ENCODE results near the gene PACSIN2.

The PACSIN2 gene

GRCh38 chr22:42951093-42951710 lies 63.7 kb downstream of the PACSIN2 start:
- H3K27ac ChIP-seq (ENCODE audit: low read length) = no peak overlapping the region
- H3K27me3 ChIP-seq (ENCODE audit: low read depth, low read length) = no peaks in the 10 kb centered on the region
- peaks cover 0 to 4% of the 10 kb centered on the region in 2 donors for H3K36me3 ChIP-seq (ENCODE audit: control insufficient read depth in 1 of 2, insufficient read depth in 2 of 2, low read length in 2 of 2)
- no peaks in the 10 kb centered on the region for H3K9me3 ChIP-seq (ENCODE audit: control insufficient read depth in 1 of 2, low read length in 2 of 2)
- H3K4me1 ChIP-seq (ENCODE audit: control insufficient read depth in 1 of 2, insufficient read depth in 2 of 2, low read length in 2 of 2) = peaks cover 4 to 46% of the 10 kb centered on the region in 2 donors
- H3K4me3 ChIP-seq (ENCODE audit: low read depth in 1 of 2, low read length in 2 of 2) = no peak overlapping the region

- Histone ChIP-seq H3K27me3 (ENCODE audit: low read depth, low read length) (no peaks in the 10 kb centered on the region), H3K4me3 (ENCODE audit: low read depth in 1 of 2, low read length in 2 of 2) (no peak overlapping the region), H3K36me3 (ENCODE audit: control insufficient read depth in 1 of 2, insufficient read depth in 2 of 2, low read length in 2 of 2) (peaks cover 0 to 4% of the 10 kb centered on the region in 2 donors), H3K4me1 (ENCODE audit: control insufficient read depth in 1 of 2, insufficient read depth in 2 of 2, low read length in 2 of 2) (peaks cover 9 to 55% of the 10 kb centered on the region in 2 donors), H3K9me3 (ENCODE audit: control insufficient read depth in 1 of 2, low read length in 2 of 2) (no peaks in the 10 kb centered on the region), H3K27ac (ENCODE audit: low read length) (no peak overlapping the region)
Measured at GRCh38 chr22:42950281-42950680, 64.7 kb downstream of the PACSIN2 start.

- no peak overlapping the region for H3K4me3 ChIP-seq (ENCODE audit: low read depth in 1 of 2, low read length in 2 of 2)
- no peaks in the 10 kb centered on the region for H3K9me3 ChIP-seq (ENCODE audit: control insufficient read depth in 1 of 2, low read length in 2 of 2)
- peaks cover 0 to 4% of the 10 kb centered on the region in 2 donors for H3K36me3 ChIP-seq (ENCODE audit: control insufficient read depth in 1 of 2, insufficient read depth in 2 of 2, low read length in 2 of 2)
- no peak overlapping the region for H3K27ac ChIP-seq (ENCODE audit: low read length)
- H3K27me3 ChIP-seq (ENCODE audit: low read depth, low read length) = no peaks in the 10 kb centered on the region
- H3K4me1 ChIP-seq (ENCODE audit: control insufficient read depth in 1 of 2, insufficient read depth in 2 of 2, low read length in 2 of 2) = peaks cover 9 to 57% of the 10 kb centered on the region in 2 donors
Measured at GRCh38 chr22:42949159-42949558, 65.8 kb downstream of the PACSIN2 start.

GRCh38 chr22:42948294-42948693 lies 66.7 kb downstream of the PACSIN2 start:
- Histone ChIP-seq H3K4me3 (ENCODE audit: low read depth in 1 of 2, low read length in 2 of 2) (no peak overlapping the region), H3K27ac (ENCODE audit: low read length) (no peak overlapping the region), H3K9me3 (ENCODE audit: control insufficient read depth in 1 of 2, low read length in 2 of 2) (no peaks in the 10 kb centered on the region), H3K27me3 (ENCODE audit: low read depth, low read length) (no peaks in the 10 kb centered on the region), H3K4me1 (ENCODE audit: control insufficient read depth in 1 of 2, insufficient read depth in 2 of 2, low read length in 2 of 2) (peaks cover 9 to 62% of the 10 kb centered on the region in 2 donors), H3K36me3 (ENCODE audit: control insufficient read depth in 1 of 2, insufficient read depth in 2 of 2, low read length in 2 of 2) (peaks cover 0 to 4% of the 10 kb centered on the region in 2 donors)

GRCh38 chr22:42947211-42947990 lies 67.5 kb downstream of the PACSIN2 start:
- Histone ChIP-seq H3K36me3 (ENCODE audit: control insufficient read depth in 1 of 2, insufficient read depth in 2 of 2, low read length in 2 of 2) (peaks cover 0 to 4% of the 10 kb centered on the region in 2 donors), H3K4me1 (ENCODE audit: control insufficient read depth in 1 of 2, insufficient read depth in 2 of 2, low read length in 2 of 2) (peaks cover 9 to 62% of the 10 kb centered on the region in 2 donors), H3K27ac (ENCODE audit: low read length) (no peak overlapping the region), H3K4me3 (ENCODE audit: low read depth in 1 of 2, low read length in 2 of 2) (no peak overlapping the region), H3K27me3 (ENCODE audit: low read depth, low read length) (no peaks in the 10 kb centered on the region), H3K9me3 (ENCODE audit: control insufficient read depth in 1 of 2, low read length in 2 of 2) (no peaks in the 10 kb centered on the region)

GRCh38 chr22:42946546-42947198 lies 68.3 kb downstream of the PACSIN2 start:
- no peak overlapping the region for H3K27ac ChIP-seq (ENCODE audit: low read length)
- peaks cover 9 to 59% of the 10 kb centered on the region in 2 donors for H3K4me1 ChIP-seq (ENCODE audit: control insufficient read depth in 1 of 2, insufficient read depth in 2 of 2, low read length in 2 of 2)
- H3K4me3 ChIP-seq (ENCODE audit: low read depth in 1 of 2, low read length in 2 of 2) = no peak overlapping the region

GRCh38 chr22:42945736-42946135 lies 69.2 kb downstream of the PACSIN2 start:
- H3K36me3 ChIP-seq (ENCODE audit: control insufficient read depth in 1 of 2, insufficient read depth in 2 of 2, low read length in 2 of 2) = peaks cover 0 to 4% of the 10 kb centered on the region in 2 donors
- no peaks in the 10 kb centered on the region for H3K27me3 ChIP-seq (ENCODE audit: low read depth, low read length)
- no peak overlapping the region for H3K4me3 ChIP-seq (ENCODE audit: low read depth in 1 of 2, low read length in 2 of 2)
- no peak overlapping the region for H3K27ac ChIP-seq (ENCODE audit: low read length)
- peaks cover 9 to 52% of the 10 kb centered on the region in 2 donors for H3K4me1 ChIP-seq (ENCODE audit: control insufficient read depth in 1 of 2, insufficient read depth in 2 of 2, low read length in 2 of 2)
- no peaks in the 10 kb centered on the region for H3K9me3 ChIP-seq (ENCODE audit: control insufficient read depth in 1 of 2, low read length in 2 of 2)

More at GRCh38 chr22:42946546-42947198, 68.3 kb downstream of the PACSIN2 start:
- Histone ChIP-seq H3K9me3 (ENCODE audit: control insufficient read depth in 1 of 2, low read length in 2 of 2) (no peaks in the 10 kb centered on the region), H3K27me3 (ENCODE audit: low read depth, low read length) (no peaks in the 10 kb centered on the region), H3K36me3 (ENCODE audit: control insufficient read depth in 1 of 2, insufficient read depth in 2 of 2, low read length in 2 of 2) (peaks cover 0 to 4% of the 10 kb centered on the region in 2 donors)

GRCh38 chr22:42945027-42945426 lies 69.9 kb downstream of the PACSIN2 start:
- H3K4me3 ChIP-seq (ENCODE audit: low read depth in 1 of 2, low read length in 2 of 2) = no peak overlapping the region
- no peaks in the 10 kb centered on the region for H3K27me3 ChIP-seq (ENCODE audit: low read depth, low read length)
- H3K9me3 ChIP-seq (ENCODE audit: control insufficient read depth in 1 of 2, low read length in 2 of 2) = no peaks in the 10 kb centered on the region
- no peak overlapping the region for H3K27ac ChIP-seq (ENCODE audit: low read length)
- peaks cover 10 to 52% of the 10 kb centered on the region in 2 donors for H3K4me1 ChIP-seq (ENCODE audit: control insufficient read depth in 1 of 2, insufficient read depth in 2 of 2, low read length in 2 of 2)
- H3K36me3 ChIP-seq (ENCODE audit: control insufficient read depth in 1 of 2, insufficient read depth in 2 of 2, low read length in 2 of 2) = peaks cover 0 to 4% of the 10 kb centered on the region in 2 donors

- H3K4me3 ChIP-seq (ENCODE audit: low read depth in 1 of 2, low read length in 2 of 2) = no peak overlapping the region
- no peak overlapping the region for H3K27ac ChIP-seq (ENCODE audit: low read length)
- peaks cover 0 to 4% of the 10 kb centered on the region in 2 donors for H3K36me3 ChIP-seq (ENCODE audit: control insufficient read depth in 1 of 2, insufficient read depth in 2 of 2, low read length in 2 of 2)
- no peaks in the 10 kb centered on the region for H3K27me3 ChIP-seq (ENCODE audit: low read depth, low read length)
- H3K9me3 ChIP-seq (ENCODE audit: control insufficient read depth in 1 of 2, low read length in 2 of 2) = no peaks in the 10 kb centered on the region
- peaks cover 16 to 58% of the 10 kb centered on the region in 2 donors for H3K4me1 ChIP-seq (ENCODE audit: control insufficient read depth in 1 of 2, insufficient read depth in 2 of 2, low read length in 2 of 2)
Measured at GRCh38 chr22:42944409-42944808, 70.5 kb downstream of the PACSIN2 start.

- no peak overlapping the region for H3K27ac ChIP-seq (ENCODE audit: low read length)
- H3K27me3 ChIP-seq (ENCODE audit: low read depth, low read length) = no peaks in the 10 kb centered on the region
- H3K36me3 ChIP-seq (ENCODE audit: control insufficient read depth in 1 of 2, insufficient read depth in 2 of 2, low read length in 2 of 2) = peaks cover 0 to 4% of the 10 kb centered on the region in 2 donors
- no peaks in the 10 kb centered on the region for H3K9me3 ChIP-seq (ENCODE audit: control insufficient read depth in 1 of 2, low read length in 2 of 2)
- H3K4me3 ChIP-seq (ENCODE audit: low read depth in 1 of 2, low read length in 2 of 2) = no peak overlapping the region
- H3K4me1 ChIP-seq (ENCODE audit: control insufficient read depth in 1 of 2, insufficient read depth in 2 of 2, low read length in 2 of 2) = peaks cover 19 to 58% of the 10 kb centered on the region in 2 donors
Measured at GRCh38 chr22:42943981-42944380, 71.0 kb downstream of the PACSIN2 start.

GRCh38 chr22:42942351-42942750 lies 72.6 kb downstream of the PACSIN2 start:
- Histone ChIP-seq H3K36me3 (ENCODE audit: control insufficient read depth in 1 of 2, insufficient read depth in 2 of 2, low read length in 2 of 2) (peaks cover 0 to 4% of the 10 kb centered on the region in 2 donors), H3K27me3 (ENCODE audit: low read depth, low read length) (no peaks in the 10 kb centered on the region), H3K9me3 (ENCODE audit: control insufficient read depth in 1 of 2, low read length in 2 of 2) (no peaks in the 10 kb centered on the region), H3K4me3 (ENCODE audit: low read depth in 1 of 2, low read length in 2 of 2) (no peak overlapping the region), H3K27ac (ENCODE audit: low read length) (no peak overlapping the region), H3K4me1 (ENCODE audit: control insufficient read depth in 1 of 2, insufficient read depth in 2 of 2, low read length in 2 of 2) (peaks cover 35 to 57% of the 10 kb centered on the region in 2 donors)
